Hepatocyte (in vitro differentiated cells): ENCODE measurements around the gene SPRR2F. TPM values are rescaled to one million over a fixed set of nuclear protein-coding genes. Genes with fewer than 3 reads are reported as not detected.

Experiments used
- DNase-seq: peaks from one replicate; pipeline ENCODE4 v3.0.0-alpha.2; 2016; ENCODE audit warnings: low spot score
- H2AFZ ChIP-seq: fragments of 200-600 bp; sonication (generic); 2 replicates; pipeline ENCODE4 v1.6.0; 2016; ENCODE audit warnings: antibody characterized with exemption, mild to moderate bottlenecking
- H3K27ac ChIP-seq: fragments of 200-600 bp; sonication (generic); 2 replicates; pipeline ENCODE4 v1.5.1; 2016; ENCODE audit warnings: mild to moderate bottlenecking
- H3K27me3 ChIP-seq: fragments of 200-600 bp; sonication (generic); 2 replicates; pipeline ENCODE4 v1.6.1; 2016
- H3K36me3 ChIP-seq: fragments of 200-600 bp; sonication (generic); replicated peaks from 2 replicates; pipeline ENCODE4 v1.5.1; 2016; ENCODE audit warnings: low read depth; ENCODE audit not compliant: insufficient read depth
- H3K4me1 ChIP-seq: fragments of 200-600 bp; sonication (generic); 2 replicates; pipeline ENCODE4 v1.5.1; 2016; ENCODE audit warnings: mild to moderate bottlenecking, moderate library complexity; ENCODE audit not compliant: insufficient read depth
- H3K4me2 ChIP-seq: fragments of 200-600 bp; sonication (generic); 2 replicates; pipeline ENCODE4 v1.6.0; 2016
- H3K4me3 ChIP-seq: fragments of 200-600 bp; sonication (generic); 2 replicates; pipeline ENCODE4 v1.5.1; 2016; ENCODE audit warnings: mild to moderate bottlenecking
- H3K79me2 ChIP-seq: fragments of 200-600 bp; sonication (generic); 2 replicates; pipeline ENCODE4 v1.6.0; 2017; ENCODE audit warnings: mild to moderate bottlenecking
- H3K9me2 ChIP-seq: fragments of 200-600 bp; sonication (generic); replicated peaks from 2 replicates; pipeline ENCODE4 v1.6.0; 2017; ENCODE audit warnings: mild to moderate bottlenecking; ENCODE audit not compliant: insufficient read depth
- H3K9me3 ChIP-seq: fragments of 200-600 bp; sonication (generic); 2 replicates; pipeline ENCODE4 v1.5.1; 2016; ENCODE audit warnings: low read depth, mild to moderate bottlenecking
- H4K20me1 ChIP-seq: fragments of 200-600 bp; sonication (generic); 2 replicates; pipeline ENCODE4 v1.6.0; 2016; ENCODE audit warnings: mild to moderate bottlenecking; ENCODE audit not compliant: insufficient read depth, poor library complexity, severe bottlenecking
- EZH2 ChIP-seq: fragments of 200-600 bp; sonication (generic); IDR thresholded peaks from 2 replicates; pipeline ENCODE4 v1.6.1; 2016; ENCODE audit warnings: antibody characterized with exemption, mild to moderate bottlenecking, borderline replicate concordance
- EZH2phosphoT487 ChIP-seq: fragments of 200-600 bp; sonication (generic); IDR thresholded peaks from one replicate; pipeline ENCODE4 v1.6.1; 2018; ENCODE audit warnings: antibody characterized with exemption, mild to moderate bottlenecking, low read depth, moderate library complexity; ENCODE audit not compliant: unreplicated experiment, severe bottlenecking
- WGBS: methylation state at CpG from one replicate; pipeline ENCODE4 v1.1.6; 2016; ENCODE audit warnings: low lambda C conversion rate; ENCODE audit errors: missing lambda C conversion rate; 5-methylcytosine and 5-hydroxymethylcytosine counted together
- polyA plus RNA-seq: library from polyadenylated mRNA; unstranded; fragments of >200 nt; fragmentation: Nextera tagmentation; extraction: Ambion mirVana; gene quantifications from 2 replicates; pipeline ENCODE4 v1.2.1, GENCODE V29; 2016
- total RNA-seq: library from RNA; depleted of rRNA; stranded (reverse); fragments of >200 nt; gene quantifications from 2 replicates; pipeline ENCODE4 v1.2.3, GENCODE V29; 2014
- TF ChIP-seq, protein P1 (sequence below): fragments of 200-600 bp; sonication (generic); IDR thresholded peaks from 2 replicates; pipeline ENCODE4 v1.5.1; 2016; ENCODE audit warnings: antibody characterized with exemption, mild to moderate bottlenecking; ENCODE audit not compliant: poor library complexity

Gene SPRR2F
- total and polyA plus RNA-seq, 2 experiments from 2014 or later: 0.80 to 26.1 TPM

DNA sequence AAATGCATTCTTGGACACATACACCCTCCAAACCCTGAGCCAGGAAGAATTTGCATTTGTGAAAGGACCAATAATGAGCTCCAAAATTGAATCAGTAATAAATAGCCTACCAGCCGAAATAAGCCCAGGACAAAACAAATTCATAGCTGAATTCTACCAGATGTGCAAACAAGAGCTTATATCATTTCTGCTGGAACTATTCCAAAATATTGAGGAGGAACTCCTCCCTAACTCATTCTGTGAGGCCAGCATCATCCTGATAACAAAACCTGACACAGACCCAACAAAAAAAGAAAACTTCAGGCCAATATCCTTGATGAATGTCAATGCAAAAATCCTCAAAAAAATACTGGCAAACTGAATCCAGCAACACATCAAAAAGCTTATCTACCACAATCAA, 25.7 kb downstream of the SPRR2F start:
- Histone ChIP-seq H3K36me3 (no peaks in the 10 kb centered on the region), H3K9me2 (no peaks in the 10 kb centered on the region), H3K27ac (no peak overlapping the region), H3K9me3 (no peaks in the 10 kb centered on the region), H3K4me3 (no peak overlapping the region), H3K4me1 (no peaks in the 10 kb centered on the region), H3K27me3 (no peaks in the 10 kb centered on the region), H3K4me2 (no peak overlapping the region), H4K20me1 (no peaks in the 10 kb centered on the region), H3K79me2 (no peaks in the 10 kb centered on the region), H2AFZ (no peak overlapping the region)
- DNase-seq: no peak
- WGBS: 87% methylated on average over 1 of the region's 1 CpG
- TF ChIP-seq EZH2 (no peak), EZH2phosphoT487 (no peak)
- TF ChIP-seq, protein P1, sequence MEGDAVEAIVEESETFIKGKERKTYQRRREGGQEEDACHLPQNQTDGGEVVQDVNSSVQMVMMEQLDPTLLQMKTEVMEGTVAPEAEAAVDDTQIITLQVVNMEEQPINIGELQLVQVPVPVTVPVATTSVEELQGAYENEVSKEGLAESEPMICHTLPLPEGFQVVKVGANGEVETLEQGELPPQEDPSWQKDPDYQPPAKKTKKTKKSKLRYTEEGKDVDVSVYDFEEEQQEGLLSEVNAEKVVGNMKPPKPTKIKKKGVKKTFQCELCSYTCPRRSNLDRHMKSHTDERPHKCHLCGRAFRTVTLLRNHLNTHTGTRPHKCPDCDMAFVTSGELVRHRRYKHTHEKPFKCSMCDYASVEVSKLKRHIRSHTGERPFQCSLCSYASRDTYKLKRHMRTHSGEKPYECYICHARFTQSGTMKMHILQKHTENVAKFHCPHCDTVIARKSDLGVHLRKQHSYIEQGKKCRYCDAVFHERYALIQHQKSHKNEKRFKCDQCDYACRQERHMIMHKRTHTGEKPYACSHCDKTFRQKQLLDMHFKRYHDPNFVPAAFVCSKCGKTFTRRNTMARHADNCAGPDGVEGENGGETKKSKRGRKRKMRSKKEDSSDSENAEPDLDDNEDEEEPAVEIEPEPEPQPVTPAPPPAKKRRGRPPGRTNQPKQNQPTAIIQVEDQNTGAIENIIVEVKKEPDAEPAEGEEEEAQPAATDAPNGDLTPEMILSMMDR: no peak

DNA sequence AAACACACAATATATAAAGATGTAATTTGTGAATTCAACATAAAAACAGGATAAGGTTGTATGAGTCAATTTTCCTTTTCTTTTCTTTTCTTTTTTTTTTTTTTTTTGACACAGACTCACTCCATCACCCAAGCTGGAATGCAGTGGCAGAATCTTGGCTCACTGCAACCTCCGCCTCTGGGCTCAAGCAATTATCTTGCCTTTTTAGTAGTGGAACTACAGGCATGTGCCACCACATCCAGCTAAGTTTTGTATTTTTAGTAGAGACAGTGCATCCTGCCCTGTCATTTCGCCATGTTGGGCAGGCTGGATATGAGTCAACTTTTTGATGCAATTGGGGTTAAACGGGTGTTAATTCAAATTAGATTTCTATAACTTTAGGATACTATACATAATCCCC, 31.6 kb downstream of the SPRR2F start:
- H3K4me2 ChIP-seq: no peak overlapping the region
- no peaks in the 10 kb centered on the region for H4K20me1 ChIP-seq
- 56% methylated on average over 3 of the region's 3 CpGs for WGBS
- H3K9me2 ChIP-seq: no peaks in the 10 kb centered on the region
- H3K36me3 ChIP-seq: no peaks in the 10 kb centered on the region
- H3K4me3 ChIP-seq: no peak overlapping the region
- H3K27me3 ChIP-seq: no peaks in the 10 kb centered on the region
- no peaks in the 10 kb centered on the region for H3K79me2 ChIP-seq
- no peak overlapping the region for H3K27ac ChIP-seq
- DNase-seq: no peak
- no peak overlapping the region for H2AFZ ChIP-seq
- H3K9me3 ChIP-seq: no peaks in the 10 kb centered on the region
- TF ChIP-seq, protein P1: no peak
- no peak for TF ChIP-seq EZH2phosphoT487
- TF ChIP-seq EZH2: no peak
- H3K4me1 ChIP-seq: no peaks in the 10 kb centered on the region

- no peaks in the 10 kb centered on the region for H3K79me2 ChIP-seq
- H3K9me2 ChIP-seq: no peaks in the 10 kb centered on the region
- no peaks in the 10 kb centered on the region for H3K27me3 ChIP-seq
- H3K4me2 ChIP-seq: no peak overlapping the region
- H3K36me3 ChIP-seq: no peaks in the 10 kb centered on the region
- H3K9me3 ChIP-seq: no peaks in the 10 kb centered on the region
- DNase-seq: no peak
- H4K20me1 ChIP-seq: no peaks in the 10 kb centered on the region
- H3K4me1 ChIP-seq: no peaks in the 10 kb centered on the region
- H3K4me3 ChIP-seq: no peak overlapping the region
- no peak overlapping the region for H2AFZ ChIP-seq
- H3K27ac ChIP-seq: no peak overlapping the region
- TF ChIP-seq EZH2 (no peak), EZH2phosphoT487 (no peak)
- TF ChIP-seq, protein P1: no peak
- 58% methylated on average over 5 of the region's 5 CpGs for WGBS
Observed at GRCh38 chr1:153072806-153073726, 40.2 kb downstream of the SPRR2F start.
